GM12892 (cell line): ENCODE results near the gene CHD2.

Experiments
- POLR2A ChIP-seq: IDR thresholded peaks from 2 replicates; pipeline ENCODE4 v1.6.1; 2011; ENCODE audit warnings: low read depth, low read length, control low read depth
- POLR2AphosphoS5 ChIP-seq: IDR thresholded peaks from 2 replicates; pipeline ENCODE4 v1.6.1; 2011; ENCODE audit warnings: low read depth, low read length, control low read depth
- TAF1 ChIP-seq: IDR thresholded peaks from 2 replicates; pipeline ENCODE4 v1.6.1; 2011; ENCODE audit warnings: low read depth, mild to moderate bottlenecking, control low read depth, low read length, borderline replicate concordance

DNA sequence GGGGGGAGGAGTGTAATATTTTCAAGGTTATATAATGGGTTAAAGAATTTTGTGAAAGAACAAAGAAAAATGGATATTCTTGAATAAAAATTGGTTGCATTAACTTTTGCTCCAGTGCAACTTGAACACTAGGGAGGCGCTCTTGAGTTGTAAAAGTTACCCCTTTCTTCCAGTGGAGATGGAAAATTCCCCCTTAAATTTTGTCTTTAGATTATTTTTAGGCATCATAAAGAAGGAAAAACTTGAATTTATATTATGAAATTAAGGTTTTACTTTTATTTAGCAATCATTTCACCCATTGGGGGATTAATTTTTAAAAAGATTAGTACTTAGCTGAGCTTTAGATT, 550 bp upstream of the CHD2 start:
- TF ChIP-seq TAF1, result no peak
- TF ChIP-seq POLR2A, result no peak
- TF ChIP-seq POLR2AphosphoS5, result no peak
